Mesodermal cell (in vitro differentiated cells): ENCODE results near the gene NNAT.
"Not testable (repeated sequence)": the region's sequence is repeated elsewhere in the genome, so short reads cannot be mapped to it uniquely, and the experiment has no call there.

Experiments
- H3K27ac ChIP-seq: 2 replicates; pipeline ENCODE4 v1.7.0; 2013; ENCODE audit warnings: mild to moderate bottlenecking, low read depth, low read length, moderate library complexity; ENCODE audit not compliant: severe bottlenecking
- H3K36me3 ChIP-seq: 2 replicates; pipeline ENCODE4 v1.7.1; 2013; ENCODE audit warnings: mild to moderate bottlenecking, low read length, moderate library complexity; ENCODE audit not compliant: control insufficient read depth, insufficient read depth
- H3K4me1 ChIP-seq: one replicate; pipeline ENCODE4 v1.7.1; 2013; ENCODE audit warnings: mild to moderate bottlenecking, low read length; ENCODE audit not compliant: insufficient read depth, control insufficient read depth, poor library complexity, severe bottlenecking
- H3K4me3 ChIP-seq: 2 replicates; pipeline ENCODE4 v1.7.0; 2013; ENCODE audit warnings: low read length, control low read depth, mild to moderate bottlenecking; ENCODE audit not compliant: insufficient read depth, poor library complexity, severe bottlenecking; ENCODE audit errors: extremely low read depth
- H3K9me3 ChIP-seq: 2 replicates; pipeline ENCODE4 v1.7.1; 2013; ENCODE audit warnings: mild to moderate bottlenecking, low read length, moderate library complexity; ENCODE audit not compliant: control insufficient read depth
- WGBS, 2 experiments: methylation state at CpG; one replicate each; pipeline ENCODE4 v1.1.5; 2013; ENCODE audit warnings: missing lambda C conversion rate in 2 of 2; ENCODE audit not compliant: insufficient coverage in 2 of 2; 5-methylcytosine and 5-hydroxymethylcytosine counted together

NNAT gene

GRCh38 chr20:37481610-37482009 is 39.4 kb upstream of the NNAT start:
- WGBS, 2 experiments: 96 to 100% methylated on average over 3 of the region's 5 CpGs
- no peaks in the 10 kb centered on the region for H3K36me3 ChIP-seq
- H3K4me3 ChIP-seq: no peak overlapping the region
- no peak overlapping the region for H3K27ac ChIP-seq
- H3K4me1 ChIP-seq: no peaks in the 10 kb centered on the region
- H3K9me3 ChIP-seq: peaks cover 12% of the 10 kb centered on the region

GRCh38 chr20:37484331-37484730 is 36.7 kb upstream of the NNAT start:
- H3K4me1 ChIP-seq: no peaks in the 10 kb centered on the region
- 75 to 100% methylated on average over 1 to 2 of the region's 3 CpGs for WGBS, 2 experiments
- H3K36me3 ChIP-seq: no peaks in the 10 kb centered on the region

DNA sequence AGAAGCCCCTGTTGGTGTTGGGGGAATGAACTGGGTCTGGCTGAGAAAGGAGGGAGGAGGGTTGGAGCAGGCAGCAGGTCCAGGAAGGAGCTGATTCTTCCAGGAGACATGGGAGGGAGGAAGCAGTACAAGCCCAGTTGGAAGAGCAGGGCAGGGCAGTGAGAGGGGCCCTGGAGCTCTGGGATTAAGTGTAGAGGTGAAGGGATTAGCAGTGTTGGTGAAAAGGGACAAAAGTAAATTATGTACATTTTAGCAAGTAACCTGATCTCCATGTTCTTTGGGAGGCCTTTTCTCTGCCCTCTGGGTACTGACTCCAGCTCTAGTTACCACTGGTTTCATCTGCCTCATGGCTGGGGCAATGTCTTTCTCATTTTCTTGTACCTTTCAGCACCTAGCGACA is 34.8 kb upstream of the NNAT start:
- WGBS, 2 experiments: 100% methylated on average over 1 of the region's 1 CpG
- H3K9me3 ChIP-seq: peaks cover 12% of the 10 kb centered on the region

More at GRCh38 chr20:37484331-37484730, 36.7 kb upstream of the NNAT start:
- peaks cover 12% of the 10 kb centered on the region for H3K9me3 ChIP-seq
- no peak overlapping the region for H3K4me3 ChIP-seq
- H3K27ac ChIP-seq: no peak overlapping the region

DNA sequence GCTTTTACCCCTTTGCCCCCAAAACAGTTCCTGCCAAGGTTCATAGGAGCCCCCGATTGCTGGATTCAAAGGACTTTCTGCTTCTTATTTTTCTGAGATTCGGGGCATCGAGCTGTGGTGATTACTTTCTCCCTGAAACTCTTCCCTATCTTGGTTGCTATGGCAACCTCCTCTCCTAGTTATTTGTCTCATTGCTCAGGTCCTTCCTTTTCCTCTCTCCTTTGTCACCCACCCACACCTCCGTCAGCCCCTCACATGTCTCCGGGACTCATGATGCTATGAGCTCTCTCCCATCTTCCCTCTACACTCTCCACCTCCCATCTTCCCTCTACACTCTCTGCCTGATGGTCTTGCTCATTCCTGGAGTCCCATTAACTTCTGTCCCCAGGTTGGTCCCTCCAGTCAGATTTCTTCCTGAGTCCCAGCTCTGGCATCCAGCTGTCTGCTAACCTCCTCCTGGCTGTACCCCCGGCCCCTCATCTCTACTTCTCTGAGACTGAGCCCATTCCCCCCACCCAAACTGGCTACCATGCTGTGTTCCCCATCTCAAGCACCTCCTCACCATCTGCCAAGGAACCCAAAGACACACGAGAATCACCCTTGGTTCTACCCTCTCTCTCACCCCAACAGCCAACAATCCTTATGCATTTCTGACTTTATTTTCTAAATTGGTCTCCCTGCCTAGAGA is 30.2 kb upstream of the NNAT start:
- H3K4me3 ChIP-seq: no peak overlapping the region
- no peak overlapping the region for H3K27ac ChIP-seq
- peaks cover 12% of the 10 kb centered on the region for H3K36me3 ChIP-seq
- WGBS, 2 experiments: 83 to 85% methylated on average over 6 to 7 of the region's 7 CpGs
- H3K9me3 ChIP-seq: no peaks in the 10 kb centered on the region
- no peaks in the 10 kb centered on the region for H3K4me1 ChIP-seq

More for the DNA sequence above, 34.8 kb upstream of the NNAT start:
- H3K4me3 ChIP-seq, H3K27ac ChIP-seq, H3K4me1 ChIP-seq, H3K36me3 ChIP-seq: not testable (repeated sequence)

DNA sequence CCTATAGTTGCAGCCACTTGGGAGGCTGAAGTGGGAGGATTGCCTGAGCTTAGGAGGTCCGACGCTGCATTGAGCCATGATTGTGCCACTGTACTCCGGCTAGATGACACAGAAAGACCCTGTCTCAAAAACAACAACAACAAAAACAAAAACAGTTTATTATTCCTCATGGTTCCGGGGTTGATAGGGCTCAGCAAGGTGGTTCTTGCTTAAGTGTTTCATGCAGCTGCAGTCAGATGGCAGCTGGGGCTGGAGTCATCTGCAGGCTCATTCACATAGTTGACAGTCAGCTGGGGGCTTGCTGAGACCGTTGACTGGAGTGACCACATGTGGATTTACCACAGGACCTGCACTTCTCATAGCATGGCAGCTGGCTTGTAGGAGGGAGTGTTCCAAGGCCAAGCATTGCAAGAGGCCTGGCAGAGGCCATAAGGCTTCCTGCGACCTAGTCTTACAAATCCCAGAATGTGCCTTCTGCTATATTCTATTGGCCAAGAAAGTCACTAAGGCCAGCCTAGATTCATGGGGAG is 28.9 kb upstream of the NNAT start:
- H3K27ac ChIP-seq: no peak overlapping the region
- WGBS, 2 experiments: 90 to 94% methylated on average over 3 to 5 of the region's 6 CpGs
- H3K4me3 ChIP-seq: no peak overlapping the region
- no peaks in the 10 kb centered on the region for H3K9me3 ChIP-seq
- peaks cover 12% of the 10 kb centered on the region for H3K36me3 ChIP-seq
- no peaks in the 10 kb centered on the region for H3K4me1 ChIP-seq

DNA sequence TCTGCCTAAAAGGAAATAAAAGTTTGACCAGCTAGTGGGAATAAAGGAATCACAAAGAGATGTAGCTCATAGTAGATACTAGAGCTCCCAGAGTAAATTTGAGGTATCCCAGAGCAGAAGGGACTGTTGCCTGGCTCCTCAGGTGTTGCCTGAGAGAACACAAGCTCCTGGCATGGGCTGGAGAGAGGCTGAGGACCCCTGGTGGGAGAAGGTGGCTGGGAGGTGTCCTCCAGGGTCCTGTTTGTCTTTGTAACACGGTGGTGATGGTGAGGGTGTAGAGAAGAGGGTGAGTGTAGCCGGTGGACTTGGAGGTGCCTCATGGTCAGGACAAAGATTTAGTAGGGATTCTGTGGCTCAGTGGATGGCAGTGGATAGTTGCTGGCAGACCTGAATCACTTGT is 28.1 kb upstream of the NNAT start:
- Histone ChIP-seq H3K9me3 (no peaks in the 10 kb centered on the region), H3K4me3 (no peak overlapping the region), H3K27ac (no peak overlapping the region), H3K36me3 (peaks cover 12% of the 10 kb centered on the region), H3K4me1 (no peaks in the 10 kb centered on the region)
- WGBS, 2 experiments: 67 to 77% methylated on average over 2 of the region's 2 CpGs

DNA sequence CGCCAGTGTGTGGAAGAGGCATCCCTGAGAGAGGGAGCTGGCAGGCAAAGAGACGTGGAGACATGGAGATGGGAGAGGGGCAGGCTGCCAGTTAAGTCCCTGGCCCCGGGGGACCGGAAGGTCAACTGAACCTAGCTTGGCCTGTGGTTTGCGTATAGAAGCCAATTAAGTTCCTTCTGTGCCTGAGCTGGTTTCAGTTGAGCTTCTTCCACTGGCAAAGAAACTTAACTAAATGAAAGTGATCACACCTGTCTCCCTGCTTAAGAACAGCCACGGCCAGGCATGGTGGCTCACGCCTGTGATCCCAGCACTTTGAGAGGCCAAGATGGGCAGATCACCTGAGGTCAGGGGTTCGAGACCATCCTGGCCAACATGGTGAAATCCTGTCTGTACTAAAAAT is 26.7 kb upstream of the NNAT start:
- no peak overlapping the region for H3K4me3 ChIP-seq
- no peaks in the 10 kb centered on the region for H3K9me3 ChIP-seq
- H3K36me3 ChIP-seq: peaks cover 12% of the 10 kb centered on the region
- no peaks in the 10 kb centered on the region for H3K4me1 ChIP-seq
- WGBS, 2 experiments: 94 to 97% methylated on average over 8 of the region's 8 CpGs
- no peak overlapping the region for H3K27ac ChIP-seq

GRCh38 chr20:37494796-37495195 is 26.3 kb upstream of the NNAT start:
- H3K4me1 ChIP-seq: no peaks in the 10 kb centered on the region
- H3K9me3 ChIP-seq: no peaks in the 10 kb centered on the region
- peaks cover 12% of the 10 kb centered on the region for H3K36me3 ChIP-seq
- 93 to 94% methylated on average over 5 of the region's 5 CpGs for WGBS, 2 experiments
- H3K27ac ChIP-seq: no peak overlapping the region
- no peak overlapping the region for H3K4me3 ChIP-seq

DNA sequence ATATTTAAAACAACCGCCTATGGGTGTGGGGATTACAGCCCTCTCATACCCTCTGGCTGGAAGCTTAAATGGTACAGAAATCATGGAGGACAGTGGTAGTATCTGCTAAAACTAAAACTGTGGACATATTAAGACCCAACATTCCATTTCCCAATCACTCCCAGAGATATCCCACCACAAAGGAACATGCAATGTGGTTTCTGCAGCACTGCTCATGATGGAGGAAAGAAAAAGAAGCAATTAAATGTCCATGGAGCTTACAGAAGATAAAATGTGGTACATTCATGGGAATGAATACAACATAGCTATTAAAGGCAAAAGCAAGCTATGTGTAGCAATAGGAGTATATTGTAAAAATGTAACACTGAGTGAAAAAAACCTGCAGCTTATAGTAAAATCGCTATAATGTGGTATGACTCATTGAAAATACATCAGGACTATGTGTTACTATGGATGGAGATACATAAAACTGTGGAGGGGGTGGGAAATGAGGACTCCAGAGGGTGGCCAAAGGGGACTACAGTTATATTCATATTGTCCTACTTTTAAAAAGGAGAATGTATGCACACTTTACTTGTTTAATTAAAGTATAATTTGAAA is 22.9 kb upstream of the NNAT start:
- H3K4me1 ChIP-seq: no peaks in the 10 kb centered on the region
- H3K9me3 ChIP-seq: no peaks in the 10 kb centered on the region
- H3K27ac ChIP-seq: no peak overlapping the region
- peaks cover 2% of the 10 kb centered on the region for H3K36me3 ChIP-seq
- no peak overlapping the region for H3K4me3 ChIP-seq
- 100% methylated on average over 1 of the region's 2 CpGs for WGBS, 2 experiments

DNA sequence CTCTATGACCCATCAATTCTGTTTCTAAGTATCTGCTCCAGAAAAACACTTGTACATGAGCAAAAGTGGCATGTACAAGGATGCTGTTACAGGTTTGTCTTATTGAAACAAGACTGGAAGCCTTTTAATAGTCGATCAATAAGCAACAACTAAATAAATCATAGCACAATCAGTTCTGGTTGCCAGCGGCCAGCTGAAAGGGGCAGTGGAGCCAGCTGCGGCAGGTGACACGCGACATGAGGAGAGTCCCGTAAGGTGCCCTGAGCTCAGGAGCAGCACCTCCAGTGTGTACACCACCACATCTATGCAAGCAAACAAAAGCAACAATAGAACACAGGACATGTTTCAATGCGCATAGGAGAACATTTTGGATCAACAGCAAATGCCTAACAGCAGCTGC is 20.7 kb upstream of the NNAT start:
- Histone ChIP-seq H3K4me1 (no peaks in the 10 kb centered on the region), H3K27ac (no peak overlapping the region)
- WGBS, 2 experiments: 95 to 97% methylated on average over 6 of the region's 7 CpGs

GRCh38 chr20:37501940-37502339 is 19.1 kb upstream of the NNAT start:
- Histone ChIP-seq H3K9me3 (no peaks in the 10 kb centered on the region), H3K36me3 (no peaks in the 10 kb centered on the region), H3K4me3 (no peak overlapping the region), H3K4me1 (no peaks in the 10 kb centered on the region), H3K27ac (no peak overlapping the region)
- 65 to 85% methylated on average over 4 to 5 of the region's 7 CpGs for WGBS, 2 experiments

More for the DNA sequence above, 20.7 kb upstream of the NNAT start:
- H3K4me3 ChIP-seq: no peak overlapping the region
- H3K36me3 ChIP-seq: no peaks in the 10 kb centered on the region
- no peaks in the 10 kb centered on the region for H3K9me3 ChIP-seq
